Stimulated activated CD8-positive, alpha-beta memory T cell treated with anti-CD3 and anti-CD28 coated beads, Interleukin-4, amount 100 ng/mL, for 48 hours (primary cell): ENCODE data around the gene GOLGA3.

Source experiments
- DNase-seq: peaks from one replicate; pipeline ENCODE4 v3.0.0-alpha.2; 2020

Gene GOLGA3

DNA sequence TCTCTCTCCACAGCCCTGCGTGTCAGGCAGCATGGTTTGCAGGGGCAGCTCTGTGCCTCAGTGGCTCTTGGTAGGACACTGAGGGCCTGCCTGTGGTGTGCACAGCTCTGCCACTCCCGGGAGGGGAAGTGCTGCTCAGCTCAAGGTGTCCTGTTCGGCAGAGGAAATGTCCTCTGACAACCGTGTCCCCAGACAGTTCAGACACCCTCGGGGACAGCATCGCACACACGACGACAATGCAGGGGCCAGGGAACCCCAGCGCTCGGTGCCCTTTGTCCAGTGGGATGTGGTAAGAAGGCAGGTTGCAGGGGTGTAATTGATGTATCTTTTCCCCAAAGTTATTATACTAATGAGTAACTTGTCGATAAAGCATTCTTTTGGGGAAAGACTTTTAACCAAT lies 81.3 kb downstream of the GOLGA3 start:
- no peak for DNase-seq

DNA sequence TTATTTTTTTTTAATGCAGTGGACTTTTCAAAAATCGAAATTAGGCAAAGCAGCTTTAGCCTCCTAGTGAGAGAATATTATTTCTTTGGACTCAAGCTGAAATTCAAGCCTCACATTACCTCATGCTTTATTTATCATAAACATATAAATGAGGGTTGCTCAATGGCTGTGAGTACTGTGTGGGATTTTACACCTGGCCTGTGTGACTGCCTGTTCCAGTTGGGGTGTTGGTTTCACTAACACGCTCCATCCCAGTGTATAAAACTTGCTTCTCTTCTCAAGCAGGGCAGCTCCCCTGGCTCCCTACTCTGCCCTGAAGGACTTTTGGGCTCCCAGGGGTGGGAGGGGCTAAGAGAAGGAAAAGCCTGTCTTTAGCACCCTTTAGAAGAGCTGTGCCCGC lies 82.1 kb downstream of the GOLGA3 start:
- DNase-seq: no peak

DNA sequence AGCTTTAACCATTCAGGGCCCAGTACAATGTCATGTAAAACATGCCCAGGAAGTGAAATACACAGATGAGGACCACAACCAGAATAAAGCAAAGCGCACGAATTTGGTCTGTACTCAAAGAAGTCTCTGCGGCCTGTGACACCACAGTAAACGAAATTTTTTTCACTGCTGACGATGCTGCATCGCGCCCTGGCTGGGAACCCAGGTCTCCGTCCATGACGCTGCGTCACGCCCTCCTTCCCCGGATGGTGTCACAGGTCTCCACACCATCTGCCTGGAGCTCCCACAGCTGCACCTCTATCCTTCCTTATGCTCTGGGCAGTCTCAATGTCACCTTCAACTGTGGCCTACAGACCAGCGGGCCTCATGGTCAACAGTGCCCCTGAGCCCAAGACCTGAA lies 84.8 kb downstream of the GOLGA3 start:
- DNase-seq: no peak

DNA sequence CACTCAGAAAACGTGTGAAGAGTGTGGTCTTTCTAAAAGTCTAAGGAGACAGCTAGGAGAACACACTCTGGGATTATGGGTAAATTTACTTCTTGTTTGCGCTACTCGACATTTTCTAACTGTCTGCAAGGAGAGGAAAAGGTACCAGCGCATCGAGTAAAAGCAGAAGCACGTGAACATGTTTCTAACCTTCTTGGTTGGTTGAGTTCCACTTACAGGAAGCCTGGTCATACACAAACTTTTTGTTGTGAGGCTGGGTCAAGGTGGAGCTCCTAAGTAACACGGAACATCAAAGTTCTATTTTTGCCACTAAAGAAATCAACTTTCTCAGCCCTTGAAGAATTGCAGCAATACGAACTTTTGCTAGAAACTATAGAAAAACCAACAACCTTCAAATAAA lies 87.0 kb downstream of the GOLGA3 start:
- DNase-seq: no peak

DNA sequence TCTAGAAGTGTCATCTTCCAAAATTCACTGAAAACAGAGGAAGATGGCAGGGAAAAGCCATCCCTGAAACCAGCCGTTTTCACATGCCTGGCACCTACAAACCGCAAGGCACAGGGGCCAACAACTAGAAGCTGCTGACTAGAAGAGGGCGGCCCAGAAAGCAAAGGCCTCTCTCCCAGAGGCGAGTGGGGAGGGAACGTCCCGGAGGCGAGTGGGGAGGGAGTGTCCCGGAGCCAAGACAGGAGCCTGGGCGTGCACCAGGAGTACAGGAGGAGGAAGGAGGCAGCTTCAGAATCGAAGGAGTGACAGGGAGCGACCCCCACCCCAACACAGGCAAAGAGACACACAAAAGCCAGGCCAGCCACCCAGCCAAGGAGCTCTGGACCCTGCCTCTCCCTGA lies 88.0 kb downstream of the GOLGA3 start:
- no peak for DNase-seq

DNA sequence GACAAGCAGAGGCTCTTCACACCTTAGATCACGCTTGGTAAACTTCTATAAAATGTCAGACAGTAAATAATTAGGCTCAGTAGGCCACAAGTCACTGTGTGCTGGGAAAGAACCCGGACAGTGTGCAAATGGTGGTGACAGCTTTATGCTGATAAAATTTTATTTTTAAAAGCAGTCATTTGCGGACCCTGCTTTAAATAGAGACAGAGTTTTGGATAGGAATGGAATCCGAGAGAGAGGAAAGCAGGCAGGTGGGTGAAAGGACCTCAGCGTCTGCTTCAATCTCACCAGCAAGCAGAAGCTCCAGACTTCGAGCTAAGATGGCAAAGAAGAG lies 88.4 kb downstream of the GOLGA3 start:
- no peak for DNase-seq

DNA sequence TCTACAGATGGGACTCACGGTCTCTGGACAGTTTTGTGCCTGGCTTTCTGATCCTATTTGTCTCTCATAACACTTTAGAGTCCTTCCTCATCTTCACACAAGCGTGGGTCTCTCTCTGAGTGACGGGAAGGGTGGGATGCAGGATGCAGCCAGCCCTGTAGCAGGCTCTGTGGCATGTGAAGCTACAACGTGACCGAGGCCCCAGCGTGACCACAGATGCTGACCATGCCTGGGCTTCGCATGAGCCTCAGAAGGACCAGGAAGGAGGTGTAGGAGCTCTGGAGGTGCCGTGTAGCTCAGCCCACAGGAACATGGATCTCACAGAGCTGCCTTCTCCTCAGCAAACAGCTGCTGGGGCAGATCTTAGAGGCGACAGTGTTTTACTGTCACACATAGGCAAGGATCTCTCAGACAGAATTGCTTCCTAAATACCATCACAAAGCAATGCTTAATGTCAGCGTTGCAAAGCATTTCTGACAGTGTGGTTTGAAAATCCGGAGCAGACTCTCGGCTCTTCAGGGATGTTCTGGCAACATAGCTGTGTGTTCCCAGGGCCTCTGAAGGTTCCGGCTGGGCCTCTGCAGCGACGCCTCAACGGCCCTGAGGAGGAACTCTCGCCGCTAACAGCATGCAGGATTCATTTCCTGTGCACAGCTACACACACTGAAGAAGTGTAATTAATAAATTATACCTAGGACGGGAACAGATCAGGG lies 88.9 kb downstream of the GOLGA3 start:
- DNase-seq: no peak

DNA sequence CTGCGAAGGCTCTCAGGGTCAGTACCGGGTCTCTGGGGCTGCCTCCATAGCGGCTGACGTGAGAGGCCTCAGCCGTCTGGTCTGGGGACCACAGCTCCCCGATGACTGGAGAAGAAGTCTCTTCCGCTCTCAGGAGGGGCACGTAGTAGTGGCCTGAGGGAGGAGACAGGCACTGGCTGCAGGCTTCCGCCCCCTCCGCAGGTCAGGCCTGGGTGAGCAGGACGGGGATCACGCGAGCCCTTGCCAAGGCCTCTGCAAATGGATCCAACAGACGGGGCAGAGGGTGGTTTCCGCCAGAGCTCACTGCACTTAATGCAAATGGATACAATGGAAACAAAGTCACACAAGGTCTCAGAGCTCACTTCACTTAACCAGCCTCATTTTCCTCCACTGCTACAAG lies 91.8 kb downstream of the GOLGA3 start:
- DNase-seq: no peak

DNA sequence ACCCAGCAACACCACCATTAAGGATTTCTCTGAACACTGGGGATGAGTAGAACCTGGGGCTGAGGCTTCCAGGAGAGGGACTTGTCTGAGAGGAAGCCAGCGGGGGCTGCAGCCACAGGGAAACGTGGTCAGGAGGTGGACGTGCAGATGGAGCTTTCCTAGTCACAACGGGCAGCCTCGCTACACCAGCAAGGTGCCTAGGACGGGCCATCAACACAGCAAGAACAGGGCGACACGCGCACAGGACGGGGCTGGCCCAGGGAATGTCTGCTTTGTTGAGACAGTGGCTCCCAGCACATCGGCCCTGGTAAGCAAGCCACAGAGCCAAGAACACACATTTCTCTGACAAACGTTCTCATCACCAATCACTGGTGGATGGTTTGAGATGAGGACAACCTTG lies 92.3 kb downstream of the GOLGA3 start:
- no peak for DNase-seq

DNA sequence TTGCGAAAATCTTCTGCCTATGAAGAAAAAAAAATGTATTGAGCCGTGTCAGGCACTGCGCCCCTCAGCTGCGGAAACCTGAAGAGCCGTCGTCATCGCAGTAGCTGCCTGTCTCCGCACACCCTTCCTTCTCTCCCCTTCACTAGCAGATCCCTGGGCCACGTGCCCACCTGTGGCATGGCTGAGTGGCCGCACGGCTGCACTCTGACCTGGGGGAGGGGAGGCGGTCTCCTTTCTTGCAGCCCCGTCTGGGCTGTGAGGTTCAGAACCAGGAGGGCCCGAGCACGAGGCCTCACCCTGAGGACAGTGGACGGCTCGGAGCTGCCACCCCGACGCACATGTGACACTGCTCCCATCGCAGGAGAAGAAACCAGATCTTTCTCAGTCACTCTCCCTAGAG lies 93.2 kb downstream of the GOLGA3 start:
- no peak for DNase-seq

DNA sequence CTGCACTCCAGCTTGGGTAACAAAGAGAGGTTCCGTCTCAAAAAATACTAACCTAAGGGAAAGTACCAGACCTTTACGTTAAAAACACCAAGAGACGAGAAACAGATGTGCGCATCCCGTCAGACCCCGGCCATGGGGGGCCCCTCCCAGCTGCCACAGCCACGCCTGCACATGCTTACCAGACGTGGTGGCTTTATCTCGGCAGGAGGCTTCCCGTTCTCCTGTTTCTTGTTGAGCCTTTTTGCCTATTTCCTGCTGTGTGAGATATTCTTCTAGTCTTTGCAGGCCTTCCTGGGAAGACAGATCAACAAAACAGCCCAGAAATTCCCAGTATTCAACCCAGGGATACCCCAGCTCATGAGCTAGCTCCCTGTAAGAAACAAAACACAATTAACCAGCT lies 94.5 kb downstream of the GOLGA3 start:
- DNase-seq: no peak

DNA sequence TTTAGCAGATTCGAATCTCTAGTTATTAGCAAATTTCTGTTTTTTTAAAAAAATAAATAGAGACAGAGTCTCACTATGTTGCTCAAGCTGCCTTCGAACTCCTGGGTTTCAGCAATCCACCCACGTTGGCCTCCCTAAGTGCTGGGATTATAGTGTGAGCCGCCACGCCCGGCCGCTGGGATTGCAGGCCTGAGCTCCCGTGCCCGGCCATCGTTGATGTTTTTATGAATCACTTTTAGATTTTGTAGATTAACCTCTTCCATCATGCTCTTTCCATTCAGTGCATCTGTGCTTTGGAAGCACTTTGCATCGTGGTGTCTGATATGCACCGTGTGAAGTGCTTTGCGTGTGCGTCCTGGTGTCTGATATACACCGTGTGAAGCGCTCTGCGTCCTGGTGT lies 97.1 kb downstream of the GOLGA3 start:
- DNase-seq: no peak

DNA sequence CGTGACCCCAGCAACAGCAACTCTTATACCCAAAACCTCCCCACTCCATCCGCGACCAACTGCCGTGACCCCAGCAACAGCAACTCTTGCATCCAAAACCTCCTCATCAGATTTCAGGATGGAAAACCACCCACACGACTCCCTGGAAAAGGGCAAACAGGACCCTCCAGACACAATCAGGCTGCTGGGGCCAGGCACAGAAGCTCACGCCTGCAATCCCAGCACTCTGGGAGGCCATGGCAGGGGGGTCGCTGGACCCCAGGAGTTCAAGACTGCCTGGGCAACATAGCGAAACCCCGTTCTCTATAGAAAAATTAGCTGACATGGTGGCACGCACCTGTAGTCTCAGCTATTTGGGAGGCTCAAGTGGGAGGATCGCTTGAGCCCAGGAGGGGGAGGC lies 98.3 kb downstream of the GOLGA3 start:
- DNase-seq: no peak

DNA sequence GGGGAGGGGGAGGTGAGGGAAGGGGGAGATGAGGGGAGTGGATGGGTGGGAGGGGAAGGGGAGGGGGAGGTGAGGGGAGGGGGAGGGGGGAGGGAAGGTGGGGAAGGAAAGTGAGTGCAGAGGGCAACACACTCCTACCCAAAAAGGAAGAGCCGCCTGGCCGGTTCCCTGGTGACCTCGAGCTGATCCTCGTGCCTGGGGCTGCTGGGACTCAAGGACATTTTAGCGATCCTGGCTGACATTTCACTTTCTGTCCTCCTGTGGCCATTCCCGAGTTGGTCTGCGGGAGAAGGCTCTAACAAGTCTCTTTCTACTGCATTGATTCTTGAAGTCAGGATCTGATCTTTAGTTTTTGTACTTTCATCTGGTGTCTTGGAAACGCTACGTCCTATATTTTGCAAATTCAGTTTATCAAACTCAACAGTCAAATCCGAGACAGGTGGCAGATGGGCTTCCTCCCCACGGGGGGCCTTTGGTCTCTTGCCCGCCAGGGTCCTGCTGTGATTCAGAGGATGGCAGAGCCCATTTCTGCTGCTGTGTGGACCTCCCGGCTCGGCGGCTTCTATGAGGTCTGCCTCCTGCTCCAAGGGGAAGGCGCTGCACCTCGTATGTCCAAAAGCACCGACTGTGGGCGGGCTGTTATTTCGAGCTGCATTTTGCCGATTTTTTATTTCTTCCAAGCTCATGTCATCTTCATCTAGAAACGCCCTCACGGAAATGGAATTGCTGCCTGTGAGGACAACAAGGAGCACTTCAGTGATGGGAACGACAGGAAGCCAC lies 98.9 kb downstream of the GOLGA3 start:
- DNase-seq: no peak

DNA sequence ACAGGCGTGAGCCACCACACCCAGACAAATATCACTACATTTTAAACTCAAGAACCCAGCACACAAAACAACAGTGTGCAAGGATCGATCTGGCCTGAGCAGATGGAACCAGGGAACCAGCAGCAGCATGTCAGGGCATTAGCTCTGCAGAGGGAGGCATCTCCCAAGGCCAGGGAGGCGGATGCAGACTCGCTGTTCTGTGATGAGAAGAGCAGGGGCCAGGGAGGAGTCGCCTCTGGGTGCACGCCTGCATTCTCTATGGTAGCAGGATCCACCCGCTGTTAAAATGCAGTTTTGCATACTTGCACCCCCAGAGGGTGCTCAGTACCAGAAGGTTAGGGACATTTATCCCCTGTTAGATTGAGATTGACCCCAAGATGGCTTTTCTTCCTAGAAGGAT lies 100.2 kb downstream of the GOLGA3 start:
- no peak for DNase-seq

DNA sequence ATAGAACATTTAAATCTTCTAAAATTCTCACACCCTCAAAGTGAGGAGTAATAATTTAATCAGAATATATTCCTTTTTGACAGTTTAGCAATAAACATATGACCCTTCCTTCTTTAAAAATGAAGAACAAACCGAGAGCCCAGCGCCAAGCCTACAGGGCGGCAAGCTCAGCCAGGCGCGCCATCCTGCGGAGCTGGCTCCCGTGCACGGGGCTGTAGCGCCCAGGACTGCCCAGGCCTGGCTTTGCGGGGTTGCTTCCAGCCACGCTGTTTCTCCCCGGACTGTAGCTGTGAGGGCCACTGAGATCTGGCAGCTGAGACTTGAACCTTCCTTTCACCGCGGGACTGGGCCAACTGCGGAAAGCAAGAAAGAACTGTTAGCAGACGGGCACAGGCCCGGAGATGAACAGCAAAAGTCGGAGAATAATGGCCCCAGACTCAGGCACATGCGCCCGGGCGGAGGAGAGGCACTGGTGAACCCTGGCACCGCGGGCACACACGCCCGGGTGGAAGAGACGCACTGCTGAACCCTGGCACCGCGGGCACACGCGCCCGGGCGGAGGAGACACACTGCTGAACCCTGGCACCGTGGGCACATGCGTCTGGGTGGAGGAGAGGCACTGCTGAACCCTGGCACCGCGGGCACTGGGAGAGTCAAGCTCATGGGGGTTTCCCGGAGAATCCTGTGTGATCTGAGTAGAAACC lies 101.4 kb downstream of the GOLGA3 start:
- no peak for DNase-seq

DNA sequence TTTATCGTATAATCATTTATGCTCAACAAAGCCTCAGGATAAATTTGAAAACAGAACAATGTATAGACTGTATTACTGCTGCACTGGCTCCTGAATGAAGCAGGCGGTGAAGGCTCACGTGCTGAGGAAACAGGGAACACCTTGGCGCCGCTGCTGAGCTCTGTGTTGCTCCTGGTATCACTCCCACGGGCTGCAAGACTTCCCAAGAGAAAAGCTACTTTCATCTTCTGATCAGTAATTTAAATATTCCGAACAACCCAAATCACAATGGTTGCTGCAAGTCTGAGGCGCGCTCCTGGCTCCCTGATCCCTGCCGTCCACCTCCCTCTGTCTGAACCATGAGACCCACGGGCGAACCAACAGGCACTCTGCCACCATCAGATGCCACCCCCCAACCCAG lies 102.3 kb downstream of the GOLGA3 start:
- DNase-seq: no peak

DNA sequence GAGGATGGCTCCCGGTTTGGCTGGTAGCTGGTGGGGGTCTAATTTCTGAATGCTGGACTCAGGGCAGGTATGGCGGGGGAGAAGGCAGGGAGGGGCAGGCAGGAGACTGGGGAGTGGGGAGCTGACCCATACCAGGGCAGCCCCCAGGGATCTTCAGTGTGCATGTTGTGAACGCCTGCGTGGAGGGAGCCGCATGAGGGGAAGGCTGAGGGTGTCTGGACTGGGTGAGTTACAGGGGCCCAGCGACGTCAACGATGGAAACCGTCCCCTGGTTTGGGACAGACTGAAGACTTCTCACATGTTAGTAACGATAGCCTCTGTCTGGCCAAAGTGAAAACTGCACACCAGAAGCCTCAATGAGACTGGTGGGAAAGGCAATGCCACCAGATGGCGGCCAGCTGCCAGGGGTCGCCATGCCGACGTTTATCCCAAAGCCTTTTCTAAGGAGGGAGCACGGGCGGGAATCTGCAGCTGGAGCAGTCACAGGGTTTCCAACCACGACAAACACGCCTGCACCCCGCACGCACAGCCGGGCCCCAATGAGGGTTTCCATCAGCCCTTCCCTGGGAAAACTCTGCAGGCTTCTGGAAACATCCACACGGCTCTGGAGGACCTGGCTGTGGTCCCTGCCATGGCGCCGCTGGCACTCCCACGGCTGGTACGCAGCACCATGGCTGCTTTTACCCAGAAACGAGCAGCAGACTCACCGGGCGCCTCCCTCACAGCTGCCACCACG lies 104.0 kb downstream of the GOLGA3 start:
- no peak for DNase-seq

DNA sequence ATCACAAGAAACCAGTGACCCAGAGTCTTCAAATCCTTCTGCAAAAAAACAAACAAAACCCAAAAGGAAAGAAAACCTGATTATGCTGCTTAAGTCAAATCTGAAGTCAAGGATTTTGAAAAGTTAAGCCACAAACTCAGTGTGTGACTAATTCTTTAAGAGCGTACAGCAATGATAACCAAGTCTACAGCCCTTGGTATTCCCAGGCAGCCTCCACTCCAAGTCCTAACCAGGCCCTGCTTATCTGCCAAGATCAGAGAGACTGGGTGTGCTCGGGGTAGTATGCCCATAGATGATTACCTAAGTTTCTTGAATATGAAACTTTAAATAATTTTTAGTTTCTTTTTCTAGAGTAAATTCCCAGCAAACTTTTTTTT lies 104.9 kb downstream of the GOLGA3 start:
- no peak for DNase-seq

DNA sequence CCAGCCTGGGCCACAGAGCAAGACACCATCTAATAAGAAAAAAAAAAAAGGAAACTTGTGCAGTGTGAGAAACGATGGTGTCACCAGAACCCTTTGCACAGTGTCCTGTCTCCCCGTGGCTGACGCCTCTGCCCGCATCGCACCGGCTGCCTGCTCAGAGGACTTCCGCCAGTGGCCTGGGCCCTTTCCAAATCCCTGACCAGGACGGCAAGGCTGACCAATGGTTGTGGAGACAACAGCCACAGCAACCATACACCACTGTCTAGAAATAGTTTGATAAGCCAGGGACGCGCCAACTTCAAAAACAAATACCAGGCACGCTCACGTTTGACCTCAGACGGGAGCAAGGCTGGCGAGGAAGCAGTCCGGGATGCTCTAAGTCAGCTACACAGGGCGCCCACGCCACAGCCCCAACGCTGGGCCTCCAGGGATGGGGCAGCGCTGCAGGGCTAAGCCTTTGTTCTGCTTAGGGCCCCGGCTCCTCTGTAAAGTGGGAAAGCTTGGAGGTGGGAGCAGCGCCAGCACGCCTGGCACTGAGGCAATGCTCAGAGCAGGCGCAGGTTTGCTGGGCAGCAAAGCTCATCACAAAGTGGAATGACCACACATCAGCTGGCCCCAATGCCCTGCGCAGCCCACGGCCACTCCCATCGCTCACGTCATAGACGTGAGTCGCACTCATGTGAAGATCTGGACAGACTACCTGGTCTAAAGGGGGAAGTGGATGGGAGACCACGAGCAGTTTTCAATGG lies 105.5 kb downstream of the GOLGA3 start:
- DNase-seq: no peak

DNA sequence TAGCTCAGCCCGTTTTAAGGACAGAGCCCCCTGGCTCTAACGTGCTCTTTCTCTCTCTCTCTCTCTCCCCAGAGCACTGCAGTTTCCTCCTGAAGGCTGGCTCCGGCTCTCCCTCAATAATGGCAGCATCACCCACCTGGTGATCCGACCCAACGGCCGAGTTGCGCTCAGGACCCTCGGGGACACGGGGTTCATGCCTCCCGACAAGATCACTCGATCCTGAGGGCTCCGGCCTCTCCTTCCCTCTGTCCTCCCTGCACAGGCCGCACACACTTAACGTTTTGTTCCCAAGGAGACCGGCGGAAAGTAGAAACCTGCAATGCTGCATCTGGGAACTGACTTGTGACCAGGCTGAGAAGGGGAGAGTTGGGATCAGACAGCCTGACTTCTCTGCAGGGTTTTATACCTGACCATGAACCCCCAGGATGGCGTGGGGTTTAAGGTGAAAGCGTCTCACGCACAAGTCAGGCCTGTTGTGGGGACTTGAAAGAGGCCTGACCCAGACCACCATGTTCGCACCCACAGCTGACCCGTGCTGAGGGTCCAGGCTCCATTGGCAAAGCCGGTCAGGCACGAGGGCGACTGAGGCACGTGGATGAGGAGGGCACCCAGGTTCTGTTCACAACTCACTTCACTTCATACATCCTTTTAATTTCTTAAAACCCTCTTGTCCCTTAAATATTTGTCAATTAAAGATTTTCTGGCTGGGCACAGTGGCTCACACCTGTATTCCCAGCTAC lies 107.9 kb downstream of the GOLGA3 start:
- DNase-seq: no peak

DNA sequence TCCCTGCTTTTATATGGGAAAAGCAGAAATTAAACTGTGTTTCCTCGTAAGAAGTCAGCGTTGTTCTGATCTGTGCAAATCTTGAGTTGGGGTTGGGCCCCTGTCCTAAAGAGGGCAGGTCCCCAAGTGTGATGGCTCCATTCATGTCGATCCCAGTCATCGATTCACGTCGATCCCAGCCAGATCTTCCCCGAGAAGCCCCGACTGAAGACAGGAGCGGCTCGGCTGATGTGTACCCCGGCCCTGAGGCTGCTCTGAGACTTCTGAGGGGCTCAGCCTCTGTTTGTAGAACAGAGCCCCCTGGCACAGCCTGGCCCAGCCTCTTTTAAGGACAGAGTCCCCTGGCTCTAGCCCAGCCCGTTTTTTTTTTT lies 108.7 kb downstream of the GOLGA3 start:
- no peak for DNase-seq
